K562 (cell line): ENCODE results near the gene ANKH. TPM values are rescaled to one million over a fixed set of nuclear protein-coding genes. Genes with fewer than 3 reads are reported as not detected.

Experiments
- ASH1L ChIP-seq: fragments of 450-650 bp; IDR thresholded peaks from 2 replicates; pipeline ENCODE4 v1.6.1; 2018; ENCODE audit warnings: borderline replicate concordance, mild to moderate bottlenecking, low read depth; ENCODE audit not compliant: partially characterized antibody
- CCNT2 ChIP-seq: IDR thresholded peaks from 2 replicates; pipeline ENCODE4 v1.6.1; 2011; ENCODE audit warnings: borderline replicate concordance, low read depth, mild to moderate bottlenecking, moderate library complexity, mixed read lengths, low read length; ENCODE audit not compliant: insufficient read length; ENCODE audit errors: extremely low read depth
- ELF4 ChIP-seq: fragments of 450-650 bp; formaldehyde crosslinking; IDR thresholded peaks from 2 replicates; pipeline ENCODE4 v1.4.0; 2022; ENCODE audit warnings: missing genetic modification characterization
- HIVEP1 ChIP-seq: fragments of 250-450 bp; sonication (Bioruptor Pico); IDR thresholded peaks from 2 replicates; pipeline ENCODE4 v1.4.0; 2020; ENCODE audit warnings: mild to moderate bottlenecking
- HNRNPUL1 ChIP-seq: fragments of 200-400 bp; formaldehyde crosslinking; IDR thresholded peaks from 2 replicates; pipeline ENCODE4 v1.6.1; 2017; ENCODE audit warnings: low read length
- MTF1 ChIP-seq: fragments of 250-450 bp; sonication (Bioruptor Pico); IDR thresholded peaks from 2 replicates; pipeline ENCODE4 v1.9.0; 2021; ENCODE audit warnings: moderate library complexity, mild to moderate bottlenecking, inconsistent platforms, borderline replicate concordance
- NFATC3 ChIP-seq: fragments of 450-650 bp; IDR thresholded peaks from 2 replicates; pipeline ENCODE4 v1.6.1; 2017; ENCODE audit warnings: mild to moderate bottlenecking
- POLR2G ChIP-seq: fragments of 200-400 bp; formaldehyde crosslinking; IDR thresholded peaks from 2 replicates; pipeline ENCODE4 v1.6.1; 2017; ENCODE audit warnings: low read depth, mild to moderate bottlenecking, antibody characterized with exemption, low read length, moderate library complexity
- RCOR1 ChIP-seq, 2 experiments: IDR thresholded peaks; 2 replicates each; pipeline ENCODE4 v1.6.1; 2012; ENCODE audit warnings: low read depth in 2 of 2, low read length in 2 of 2, borderline replicate concordance in 1 of 2, improper control_type of control experiment in 1 of 2
- SMAD3 ChIP-seq: fragments of 450-650 bp; formaldehyde crosslinking; conservative IDR thresholded peaks from 2 replicates; pipeline ENCODE4 v1.4.0; 2020; ENCODE audit warnings: mild to moderate bottlenecking
- YY1 ChIP-seq, 3 experiments: IDR thresholded peaks; 2 replicates each; pipeline ENCODE4 v1.6.1; 2011; ENCODE audit warnings: low read length in 2 of 3, mild to moderate bottlenecking in 2 of 3, moderate library complexity in 2 of 3, borderline replicate concordance in 1 of 3, control low read depth in 1 of 3, low read depth in 1 of 3; ENCODE audit not compliant: insufficient read depth in 3 of 3, insufficient replicate concordance in 2 of 3, control insufficient read depth in 1 of 3, insufficient read length in 1 of 3; ENCODE audit errors: extremely low read depth in 1 of 3
- ZKSCAN3 ChIP-seq: fragments of 250-450 bp; sonication (Bioruptor Pico); IDR thresholded peaks from 2 replicates; pipeline ENCODE4 v1.4.0; 2020
- polyA plus RNA-seq, 8 experiments: library from polyadenylated mRNA; depleted of rRNA in 4 of 8; stranded (reverse) in 5 of 8; unstranded in 3 of 8; fragments of >200 nt; fragmentation: Nextera tagmentation in 2 of 8; fragmentation: Illumina TruSeq in 1 of 8; extraction: Ambion mirVana in 2 of 8; extraction: Trizol in 1 of 8; gene quantifications; 2 replicates each; pipeline versions ENCODE4 v1.2.1 to v1.2.3, GENCODE V29; 2011 to 2014; ENCODE audit warnings: inconsistent platforms in 1 of 8, missing spikeins in 1 of 8
- total RNA-seq, 7 experiments: library from RNA; depleted of rRNA in 6 of 7; stranded (reverse); fragments of >200 nt in 6 of 7; fragmentation: Illumina TruSeq in 2 of 7; extraction: Trizol in 2 of 7; gene quantifications; 2 replicates each; pipeline versions ENCODE4 v1.2.1 to v1.2.3, GENCODE V29; 2011 to 2021; ENCODE audit warnings: low replicate concordance in 1 of 7
- TF ChIP-seq, protein P1 (sequence below): sonication (generic); formaldehyde crosslinking; IDR thresholded peaks from 2 replicates; pipeline ENCODE4 v1.8.0; 2022; ENCODE audit warnings: mild to moderate bottlenecking, missing genetic modification reagents
- TF ChIP-seq, protein P2 (sequence below): IDR thresholded peaks from 2 replicates; pipeline ENCODE4 v1.6.1; 2011; ENCODE audit not compliant: insufficient read length; ENCODE audit errors: extremely low read depth
- TF ChIP-seq, protein P3 (sequence below), 3 experiments: IDR thresholded peaks in 2 of 3; conservative IDR thresholded peaks in 1 of 3; 2 replicates each; pipeline ENCODE4 v1.5.1; 2011 to 2012; ENCODE audit warnings: low read length in 3 of 3, mild to moderate bottlenecking in 3 of 3, control low read depth in 2 of 3, improper control_type of control experiment in 1 of 3, inconsistent platforms in 1 of 3, low read depth in 1 of 3, mixed read lengths in 1 of 3, moderate library complexity in 1 of 3; ENCODE audit not compliant: insufficient read depth in 2 of 3
- TF ChIP-seq, protein P4 (sequence below), 2 experiments: IDR thresholded peaks; 2 replicates each; pipeline ENCODE4 v1.6.1; 2012; ENCODE audit warnings: improper control_type of control experiment in 2 of 2, low read depth in 2 of 2, low read length in 2 of 2, borderline replicate concordance in 1 of 2

ANKH gene
- total and polyA plus RNA-seq, 9 of the 15 experiments (the other 6 are each of a cell fraction or from before 2014, with no cell fraction given): 0.79 to 12.2 (median 4.5) TPM

DNA sequence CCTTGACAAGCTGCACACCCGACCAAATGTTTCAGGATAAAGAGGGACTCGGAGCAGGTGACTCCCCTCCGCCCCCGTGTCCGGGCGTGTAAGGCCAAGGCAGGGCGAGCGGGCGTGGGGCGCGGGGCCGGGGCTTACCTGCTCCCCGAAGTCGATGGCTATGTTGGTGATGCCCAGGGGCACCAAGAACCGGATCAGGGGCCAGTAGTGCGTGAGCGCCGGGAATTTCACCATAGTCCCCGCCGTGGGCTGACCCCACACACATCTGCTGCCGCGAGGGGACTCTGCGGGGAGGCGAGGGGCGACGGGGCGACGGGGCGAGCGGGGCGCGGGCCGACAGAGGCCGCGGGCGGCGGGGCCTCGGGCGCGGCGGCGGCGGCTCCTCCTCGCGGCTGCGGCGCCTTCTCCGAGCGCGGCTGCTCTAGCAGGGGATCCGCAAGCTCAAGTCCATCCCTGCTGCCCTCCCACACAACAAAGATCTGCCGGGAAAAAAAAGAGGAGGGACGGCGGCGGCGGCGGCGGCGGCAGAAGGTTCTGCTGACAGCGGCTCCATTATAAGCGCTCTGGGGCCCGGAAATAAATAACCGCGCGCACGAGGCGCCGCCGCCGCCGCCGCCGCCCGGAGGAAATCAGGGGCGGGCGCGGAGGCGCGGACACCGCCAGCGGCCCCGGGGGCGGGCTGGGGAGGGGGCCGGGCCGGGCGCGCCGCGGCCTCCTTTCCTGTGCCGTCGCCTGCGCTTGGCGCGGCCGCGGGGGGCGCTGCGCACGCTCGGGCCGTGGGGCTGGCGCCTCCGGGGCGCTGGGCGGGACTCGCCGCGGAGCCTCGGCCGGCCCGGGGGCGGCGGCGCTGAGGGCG is at the start of gene ANKH (continued):
- TF ChIP-seq YY1 (IDR thresholded peaks at IDR 0.05; ENCODE audit: borderline replicate concordance in 1 of 3, control insufficient read depth in 1 of 3, extremely low read depth in 1 of 3, insufficient read depth in 3 of 3, insufficient read length in 1 of 3, insufficient replicate concordance in 2 of 3, low read depth in 1 of 3, low read length in 2 of 3) (peak in 1 of 3 experiments; percentile 37), NFATC3 (no peak), ELF4 (no peak), ZKSCAN3 (CRISPR knock-in tag) (no peak), MTF1 (CRISPR knock-in tag) (no peak), CCNT2 (peak; percentile 70), HNRNPUL1 (no peak), POLR2G (peak; percentile 73), SMAD3 (CRISPR knock-in tag) (no peak), RCOR1 (IDR thresholded peaks at IDR 0.05; ENCODE audit: borderline replicate concordance in 1 of 2, low read depth in 2 of 2, low read length in 2 of 2) (0 out of 4 replicates have a peak, but pooled peaks of 1 of the 2 experiments have one; percentile 7), HIVEP1 (no peak), ASH1L (no peak)
- TF ChIP-seq, protein P1, sequence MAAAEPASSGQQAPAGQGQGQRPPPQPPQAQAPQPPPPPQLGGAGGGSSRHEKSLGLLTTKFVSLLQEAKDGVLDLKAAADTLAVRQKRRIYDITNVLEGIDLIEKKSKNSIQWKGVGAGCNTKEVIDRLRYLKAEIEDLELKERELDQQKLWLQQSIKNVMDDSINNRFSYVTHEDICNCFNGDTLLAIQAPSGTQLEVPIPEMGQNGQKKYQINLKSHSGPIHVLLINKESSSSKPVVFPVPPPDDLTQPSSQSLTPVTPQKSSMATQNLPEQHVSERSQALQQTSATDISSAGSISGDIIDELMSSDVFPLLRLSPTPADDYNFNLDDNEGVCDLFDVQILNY: no peak
- TF ChIP-seq, protein P2, sequence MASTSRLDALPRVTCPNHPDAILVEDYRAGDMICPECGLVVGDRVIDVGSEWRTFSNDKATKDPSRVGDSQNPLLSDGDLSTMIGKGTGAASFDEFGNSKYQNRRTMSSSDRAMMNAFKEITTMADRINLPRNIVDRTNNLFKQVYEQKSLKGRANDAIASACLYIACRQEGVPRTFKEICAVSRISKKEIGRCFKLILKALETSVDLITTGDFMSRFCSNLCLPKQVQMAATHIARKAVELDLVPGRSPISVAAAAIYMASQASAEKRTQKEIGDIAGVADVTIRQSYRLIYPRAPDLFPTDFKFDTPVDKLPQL: no peak
- TF ChIP-seq, protein P3, sequence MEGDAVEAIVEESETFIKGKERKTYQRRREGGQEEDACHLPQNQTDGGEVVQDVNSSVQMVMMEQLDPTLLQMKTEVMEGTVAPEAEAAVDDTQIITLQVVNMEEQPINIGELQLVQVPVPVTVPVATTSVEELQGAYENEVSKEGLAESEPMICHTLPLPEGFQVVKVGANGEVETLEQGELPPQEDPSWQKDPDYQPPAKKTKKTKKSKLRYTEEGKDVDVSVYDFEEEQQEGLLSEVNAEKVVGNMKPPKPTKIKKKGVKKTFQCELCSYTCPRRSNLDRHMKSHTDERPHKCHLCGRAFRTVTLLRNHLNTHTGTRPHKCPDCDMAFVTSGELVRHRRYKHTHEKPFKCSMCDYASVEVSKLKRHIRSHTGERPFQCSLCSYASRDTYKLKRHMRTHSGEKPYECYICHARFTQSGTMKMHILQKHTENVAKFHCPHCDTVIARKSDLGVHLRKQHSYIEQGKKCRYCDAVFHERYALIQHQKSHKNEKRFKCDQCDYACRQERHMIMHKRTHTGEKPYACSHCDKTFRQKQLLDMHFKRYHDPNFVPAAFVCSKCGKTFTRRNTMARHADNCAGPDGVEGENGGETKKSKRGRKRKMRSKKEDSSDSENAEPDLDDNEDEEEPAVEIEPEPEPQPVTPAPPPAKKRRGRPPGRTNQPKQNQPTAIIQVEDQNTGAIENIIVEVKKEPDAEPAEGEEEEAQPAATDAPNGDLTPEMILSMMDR (IDR thresholded peaks at IDR 0.05 in 2 of 3, conservative IDR thresholded peaks at IDR 0.05 in 1 of 3; ENCODE audit: insufficient read depth in 2 of 3, low read depth in 1 of 3, low read length in 3 of 3): peak in 2 of 3 experiments; percentile 49 to 50; a peak in 4 of 6 replicates
- TF ChIP-seq, protein P4, sequence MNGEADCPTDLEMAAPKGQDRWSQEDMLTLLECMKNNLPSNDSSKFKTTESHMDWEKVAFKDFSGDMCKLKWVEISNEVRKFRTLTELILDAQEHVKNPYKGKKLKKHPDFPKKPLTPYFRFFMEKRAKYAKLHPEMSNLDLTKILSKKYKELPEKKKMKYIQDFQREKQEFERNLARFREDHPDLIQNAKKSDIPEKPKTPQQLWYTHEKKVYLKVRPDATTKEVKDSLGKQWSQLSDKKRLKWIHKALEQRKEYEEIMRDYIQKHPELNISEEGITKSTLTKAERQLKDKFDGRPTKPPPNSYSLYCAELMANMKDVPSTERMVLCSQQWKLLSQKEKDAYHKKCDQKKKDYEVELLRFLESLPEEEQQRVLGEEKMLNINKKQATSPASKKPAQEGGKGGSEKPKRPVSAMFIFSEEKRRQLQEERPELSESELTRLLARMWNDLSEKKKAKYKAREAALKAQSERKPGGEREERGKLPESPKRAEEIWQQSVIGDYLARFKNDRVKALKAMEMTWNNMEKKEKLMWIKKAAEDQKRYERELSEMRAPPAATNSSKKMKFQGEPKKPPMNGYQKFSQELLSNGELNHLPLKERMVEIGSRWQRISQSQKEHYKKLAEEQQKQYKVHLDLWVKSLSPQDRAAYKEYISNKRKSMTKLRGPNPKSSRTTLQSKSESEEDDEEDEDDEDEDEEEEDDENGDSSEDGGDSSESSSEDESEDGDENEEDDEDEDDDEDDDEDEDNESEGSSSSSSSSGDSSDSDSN (IDR thresholded peaks at IDR 0.05; ENCODE audit: borderline replicate concordance in 1 of 2, low read depth in 2 of 2, low read length in 2 of 2): peak in 1 of 2 experiments; percentile 69; a peak in 2 of 4 replicates
